ENCODE results near the gene CCDC169. TPM values are rescaled to one million over a fixed set of nuclear protein-coding genes. Genes with fewer than 3 reads are reported as not detected.

CCDC169 gene
- total RNA-seq, 1 donor from 2014 or later, result 3.1 TPM

GRCh38 chr13:36258831-36259230, 38.8 kb downstream of the CCDC169 start:
- no peak overlapping the region for H3K27ac Mint-ChIP-seq (ENCODE audit: unreplicated experiment)
- TF ChIP-seq CTCF (IDR thresholded peaks at IDR 0.05; ENCODE audit: unreplicated experiment), result no peak
- no peaks in the 10 kb centered on the region for H3K36me3 Mint-ChIP-seq (ENCODE audit: low read depth, unreplicated experiment)
- H3K4me1 Mint-ChIP-seq (ENCODE audit: unreplicated experiment), result peaks cover 2% of the 10 kb centered on the region
- H3K9me3 Mint-ChIP-seq (ENCODE audit: unreplicated experiment), result no peaks in the 10 kb centered on the region
- DNase-seq (ENCODE audit: low spot score), result no peak
- no peaks in the 10 kb centered on the region for H3K27me3 Mint-ChIP-seq (ENCODE audit: unreplicated experiment)
- H3K4me3 Mint-ChIP-seq (ENCODE audit: unreplicated experiment), result no peak overlapping the region

- H3K36me3 Mint-ChIP-seq (ENCODE audit: low read depth, unreplicated experiment), result no peaks in the 10 kb centered on the region
Measured at GRCh38 chr13:36251526-36251925, 46.1 kb downstream of the CCDC169 start.

GRCh38 chr13:36251017-36251416, 46.6 kb downstream of the CCDC169 start:
- H3K4me3 Mint-ChIP-seq (ENCODE audit: unreplicated experiment), result no peak overlapping the region
- H3K27ac Mint-ChIP-seq (ENCODE audit: unreplicated experiment), result no peak overlapping the region
- no peaks in the 10 kb centered on the region for H3K36me3 Mint-ChIP-seq (ENCODE audit: low read depth, unreplicated experiment)
- H3K27me3 Mint-ChIP-seq (ENCODE audit: unreplicated experiment), result peaks cover 1% of the 10 kb centered on the region
- H3K4me1 Mint-ChIP-seq (ENCODE audit: unreplicated experiment), result peaks cover 2% of the 10 kb centered on the region
- no peaks in the 10 kb centered on the region for H3K9me3 Mint-ChIP-seq (ENCODE audit: unreplicated experiment)
- no peak for TF ChIP-seq CTCF (IDR thresholded peaks at IDR 0.05; ENCODE audit: unreplicated experiment)
- DNase-seq (ENCODE audit: low spot score), result no peak

More at GRCh38 chr13:36251526-36251925, 46.1 kb downstream of the CCDC169 start:
- DNase-seq (ENCODE audit: low spot score), result no peak
- Mint-ChIP-seq H3K4me1 (ENCODE audit: unreplicated experiment) (peaks cover 2% of the 10 kb centered on the region), H3K27me3 (ENCODE audit: unreplicated experiment) (peaks cover 1% of the 10 kb centered on the region), H3K27ac (ENCODE audit: unreplicated experiment) (no peak overlapping the region), H3K4me3 (ENCODE audit: unreplicated experiment) (no peak overlapping the region), H3K9me3 (ENCODE audit: unreplicated experiment) (no peaks in the 10 kb centered on the region)
- no peak for TF ChIP-seq CTCF (IDR thresholded peaks at IDR 0.05; ENCODE audit: unreplicated experiment)

GRCh38 chr13:36248700-36249099, 48.9 kb downstream of the CCDC169 start:
- TF ChIP-seq CTCF (IDR thresholded peaks at IDR 0.05; ENCODE audit: unreplicated experiment), result no peak
- no peak overlapping the region for H3K4me3 Mint-ChIP-seq (ENCODE audit: unreplicated experiment)

GRCh38 chr13:36244990-36245389, 52.6 kb downstream of the CCDC169 start:
- Mint-ChIP-seq H3K27me3 (ENCODE audit: unreplicated experiment) (no peaks in the 10 kb centered on the region), H3K9me3 (ENCODE audit: unreplicated experiment) (no peaks in the 10 kb centered on the region), H3K4me3 (ENCODE audit: unreplicated experiment) (no peak overlapping the region), H3K27ac (ENCODE audit: unreplicated experiment) (no peak overlapping the region), H3K36me3 (ENCODE audit: low read depth, unreplicated experiment) (no peaks in the 10 kb centered on the region), H3K4me1 (ENCODE audit: unreplicated experiment) (peaks cover 3% of the 10 kb centered on the region)
- DNase-seq (ENCODE audit: low spot score), result no peak
- TF ChIP-seq CTCF (IDR thresholded peaks at IDR 0.05; ENCODE audit: unreplicated experiment), result no peak

More at GRCh38 chr13:36248700-36249099, 48.9 kb downstream of the CCDC169 start:
- H3K36me3 Mint-ChIP-seq (ENCODE audit: low read depth, unreplicated experiment), result no peaks in the 10 kb centered on the region
- peaks cover 1% of the 10 kb centered on the region for H3K27me3 Mint-ChIP-seq (ENCODE audit: unreplicated experiment)
- no peak for DNase-seq (ENCODE audit: low spot score)
- H3K27ac Mint-ChIP-seq (ENCODE audit: unreplicated experiment), result no peak overlapping the region
- H3K9me3 Mint-ChIP-seq (ENCODE audit: unreplicated experiment), result no peaks in the 10 kb centered on the region
- peaks cover 3% of the 10 kb centered on the region for H3K4me1 Mint-ChIP-seq (ENCODE audit: unreplicated experiment)
